CD14-positive monocyte (primary cell): ENCODE measurements around the gene FAM131B. TPM values are rescaled to one million over a fixed set of nuclear protein-coding genes. Genes with fewer than 3 reads are reported as not detected.

ENCODE experiments used
- DNase-seq, 3 donors: peaks; one replicate each; pipeline ENCODE4 v3.0.0-alpha.2; 2011 to 2022
- H2AFZ ChIP-seq: 2 replicates; pipeline ENCODE4 v1.6.0; 2012; ENCODE audit warnings: mild to moderate bottlenecking, low read depth, low read length, inconsistent platforms; ENCODE audit not compliant: insufficient read depth, poor library complexity, severe bottlenecking
- H3K27ac ChIP-seq, 2 donors: 1 replicate in 1 of 2; 2 replicates in 1 of 2; pipeline ENCODE4 v1.5.1; 2012 to 2013; ENCODE audit warnings: low read length in 2 of 2, control low read depth in 1 of 2, inconsistent platforms in 1 of 2, low read depth in 1 of 2, mild to moderate bottlenecking in 1 of 2
- H3K27me3 ChIP-seq, 2 donors: one replicate each; pipeline versions ENCODE4 v1.6.0 to v1.6.1; 2011 to 2013; ENCODE audit warnings: low read length in 2 of 2; ENCODE audit not compliant: control insufficient read depth in 2 of 2, insufficient read depth in 2 of 2
- H3K36me3 ChIP-seq, 2 donors: replicated peaks in 1 of 2; 1 replicate in 1 of 2; 2 replicates in 1 of 2; pipeline versions ENCODE4 v1.5.1 to v1.6.1; 2012 to 2013; ENCODE audit warnings: low read length in 2 of 2, control low read depth in 1 of 2, inconsistent platforms in 1 of 2, mild to moderate bottlenecking in 1 of 2; ENCODE audit not compliant: insufficient read depth in 2 of 2, control insufficient read depth in 1 of 2
- H3K4me1 ChIP-seq, 2 donors: 1 replicate in 1 of 2; 2 replicates in 1 of 2; pipeline versions ENCODE4 v1.5.1 to v1.6.1; 2012 to 2013; ENCODE audit warnings: low read length in 2 of 2, control low read depth in 1 of 2, inconsistent platforms in 1 of 2, mild to moderate bottlenecking in 1 of 2, moderate library complexity in 1 of 2; ENCODE audit not compliant: insufficient read depth in 2 of 2, control insufficient read depth in 1 of 2
- H3K4me2 ChIP-seq: replicated peaks from 2 replicates; pipeline ENCODE3; 2012; ENCODE audit warnings: low read length, moderate library complexity, mild to moderate bottlenecking; ENCODE audit not compliant: poor library complexity, severe bottlenecking; ENCODE audit errors: extremely low read depth
- H3K4me3 ChIP-seq, 3 experiments: fragments of 200-600 bp in 1 of 3; sonication (generic) in 1 of 3; replicated peaks in 1 of 3; 1 replicate in 2 of 3; 2 replicates in 1 of 3; pipeline ENCODE4 v1.5.1; 2011 to 2013; ENCODE audit warnings: low read length in 3 of 3, mild to moderate bottlenecking in 3 of 3, control low read depth in 2 of 3, low read depth in 2 of 3, inconsistent platforms in 1 of 3, moderate library complexity in 1 of 3
- H3K79me2 ChIP-seq: 2 replicates; pipeline ENCODE4 v1.6.0; 2012; ENCODE audit warnings: mild to moderate bottlenecking, control low read depth, inconsistent platforms, low read length, moderate library complexity; ENCODE audit not compliant: insufficient read depth
- H3K9ac ChIP-seq: 2 replicates; pipeline ENCODE4 v1.6.0; 2017; ENCODE audit warnings: low read length, mild to moderate bottlenecking; ENCODE audit not compliant: insufficient read depth, poor library complexity, severe bottlenecking
- H3K9me3 ChIP-seq, 2 donors: replicated peaks in 1 of 2; 1 replicate in 1 of 2; 2 replicates in 1 of 2; pipeline versions ENCODE4 v1.5.1 to v1.6.1; 2012 to 2013; ENCODE audit warnings: low read length in 2 of 2, control low read depth in 1 of 2; ENCODE audit not compliant: control insufficient read depth in 1 of 2, insufficient read depth in 1 of 2
- H4K20me1 ChIP-seq: 2 replicates; pipeline ENCODE4 v1.6.0; 2012; ENCODE audit warnings: mild to moderate bottlenecking, low read length, control low read depth, moderate library complexity; ENCODE audit not compliant: insufficient read depth
- H3K27ac Mint-ChIP-seq, 7 donors: one replicate each; pipeline ENCODE4 v1.8.0; 2020; ENCODE audit warnings: mild to moderate bottlenecking in 7 of 7, mixed read lengths in 7 of 7, moderate library complexity in 6 of 7, inconsistent platforms in 2 of 7
- H3K27me3 Mint-ChIP-seq, 3 donors: one replicate each; pipeline ENCODE4 v1.8.0; 2021 to 2022; ENCODE audit warnings: low read depth in 3 of 3, mild to moderate bottlenecking in 3 of 3, mixed read lengths in 3 of 3, moderate library complexity in 3 of 3, inconsistent platforms in 1 of 3
- H3K36me3 Mint-ChIP-seq, 2 donors: one replicate each; pipeline ENCODE4 v1.8.0; 2020; ENCODE audit warnings: mixed read lengths in 2 of 2, inconsistent platforms in 1 of 2, mild to moderate bottlenecking in 1 of 2
- H3K4me1 Mint-ChIP-seq: one replicate; pipeline ENCODE4 v1.8.0; 2020; ENCODE audit warnings: mild to moderate bottlenecking, mixed read lengths
- H3K4me3 Mint-ChIP-seq, 2 donors: one replicate each; pipeline ENCODE4 v1.8.0; 2020; ENCODE audit warnings: mild to moderate bottlenecking in 2 of 2, mixed read lengths in 2 of 2, moderate library complexity in 1 of 2
- H3K9me3 Mint-ChIP-seq, 7 donors: one replicate each; pipeline ENCODE4 v1.8.0; 2020 to 2022; ENCODE audit warnings: mixed read lengths in 7 of 7, mild to moderate bottlenecking in 6 of 7, moderate library complexity in 6 of 7, inconsistent platforms in 2 of 7
- CTCF ChIP-seq: fragments of 200-600 bp; IDR thresholded peaks from one replicate; pipeline ENCODE4 v1.8.0; 2022; ENCODE audit warnings: antibody characterized with exemption, mild to moderate bottlenecking
- WGBS: methylation state at CpG from one replicate; pipeline ENCODE4 v1.1.5; 2013; ENCODE audit warnings: missing lambda C conversion rate; ENCODE audit not compliant: insufficient coverage; 5-methylcytosine and 5-hydroxymethylcytosine counted together
- intact Hi-C, 2 donors: fragments of 100-400 bp; cut with micrococcal nuclease; formaldehyde crosslinking; loops; one replicate each; pipeline versions ENCODE4 v1.15.0 to v1.15.1; 2023
- polyA plus RNA-seq, 3 donors: library from polyadenylated mRNA; depleted of rRNA in 1 of 3; unstranded in 2 of 3; stranded (reverse) in 1 of 3; fragments of 300-500 nt in 2 of 3; fragments of >200 nt in 1 of 3; fragmentation: Illumina TruSeq in 2 of 3; gene quantifications; 1 replicate in 2 of 3; 2 replicates in 1 of 3; pipeline ENCODE4 v1.2.3, GENCODE V29; 2012 to 2021

FAM131B gene
- polyA plus RNA-seq, 3 donors: 0.69 to 0.72 TPM; not detected in 1

- Mint-ChIP-seq H3K9me3 (peaks cover 0 to 2% (median 0%) of the 10 kb centered on the region in 7 donors), H3K27ac (peak overlapping the region in 4 of 7 donors; percentile 60 to 84 (median 74)), H3K27me3 (peaks cover 0 to 3% (median 2%) of the 10 kb centered on the region in 3 donors), H3K4me3 (no peak overlapping the region), H3K36me3 (no peaks in the 10 kb centered on the region), H3K4me1 (peaks cover 28% of the 10 kb centered on the region)
- H3K36me3 ChIP-seq: no peaks in the 10 kb centered on the region
- H4K20me1 ChIP-seq: no peaks in the 10 kb centered on the region
- 44% methylated on average over 4 of the region's 8 CpGs for WGBS
- peak overlapping the region in 1 of 2 donors; percentile 9 for H3K27ac ChIP-seq
- H2AFZ ChIP-seq: no peak overlapping the region
- intact Hi-C loops: no loop called here
- H3K9ac ChIP-seq: no peak overlapping the region
- H3K4me1 ChIP-seq: peaks cover 18 to 21% of the 10 kb centered on the region in 2 donors
- peak; percentile 50 to 63 (median 59) for DNase-seq
- no peak overlapping the region for H3K4me3 ChIP-seq
- TF ChIP-seq CTCF: no peak
- no peak overlapping the region for H3K4me2 ChIP-seq
- no peaks in the 10 kb centered on the region for H3K9me3 ChIP-seq
- H3K27me3 ChIP-seq: no peaks in the 10 kb centered on the region
- no peaks in the 10 kb centered on the region for H3K79me2 ChIP-seq
These were observed 31.2 kb downstream of the FAM131B start for GRCh38 chr7:143331179-143331801.

GRCh38 chr7:143329471-143330170 lies 32.9 kb downstream of the FAM131B start:
- H3K27me3 ChIP-seq: no peaks in the 10 kb centered on the region
- Mint-ChIP-seq H3K36me3 (no peaks in the 10 kb centered on the region), H3K27ac (peak overlapping the region in 1 of 7 donors; percentile 31), H3K4me3 (no peak overlapping the region), H3K27me3 (peaks cover 0 to 3% (median 2%) of the 10 kb centered on the region in 3 donors), H3K9me3 (no peaks in the 10 kb centered on the region), H3K4me1 (peaks cover 34% of the 10 kb centered on the region)
- H3K4me1 ChIP-seq: peaks cover 18 to 21% of the 10 kb centered on the region in 2 donors
- no peak overlapping the region for H3K4me3 ChIP-seq
- no peak overlapping the region for H2AFZ ChIP-seq
- H3K79me2 ChIP-seq: no peaks in the 10 kb centered on the region
- H4K20me1 ChIP-seq: no peaks in the 10 kb centered on the region
- DNase-seq: no peak
- TF ChIP-seq CTCF: no peak
- H3K36me3 ChIP-seq: no peaks in the 10 kb centered on the region
- H3K9ac ChIP-seq: no peak overlapping the region
- intact Hi-C loops: loop anchor here in 1 of 2 donors (10.0 kb wide), 1 partner anchor 85 kb away; no protein-coding TSS in a partner anchor
- no peak overlapping the region for H3K4me2 ChIP-seq
- WGBS: 100% methylated on average over 2 of the region's 10 CpGs
- no peaks in the 10 kb centered on the region for H3K9me3 ChIP-seq
- H3K27ac ChIP-seq: no peak overlapping the region
